ENCODE measurements around the gene PLCG2.

DNA sequence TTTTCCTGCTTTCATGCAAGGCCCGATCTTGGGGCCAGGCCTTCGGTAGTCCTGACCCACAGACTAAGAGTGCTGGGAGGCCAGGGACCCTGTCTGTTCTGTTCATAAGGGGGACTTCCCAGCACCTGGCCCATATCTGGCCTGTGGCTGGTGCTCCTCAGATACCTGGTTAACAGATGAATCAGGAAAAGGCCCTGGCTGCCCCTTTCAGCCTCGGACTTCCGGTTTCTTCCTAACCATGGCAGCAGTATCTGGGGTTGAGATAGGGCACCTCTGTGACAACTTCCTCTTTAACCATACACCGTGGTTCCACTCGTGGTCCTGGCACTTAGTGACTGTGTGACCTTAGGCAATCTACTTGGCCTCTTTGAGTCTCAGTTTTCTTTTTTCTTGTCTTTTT is 18.4 kb downstream of the PLCG2 start:
- TF ChIP-seq, protein P1, sequence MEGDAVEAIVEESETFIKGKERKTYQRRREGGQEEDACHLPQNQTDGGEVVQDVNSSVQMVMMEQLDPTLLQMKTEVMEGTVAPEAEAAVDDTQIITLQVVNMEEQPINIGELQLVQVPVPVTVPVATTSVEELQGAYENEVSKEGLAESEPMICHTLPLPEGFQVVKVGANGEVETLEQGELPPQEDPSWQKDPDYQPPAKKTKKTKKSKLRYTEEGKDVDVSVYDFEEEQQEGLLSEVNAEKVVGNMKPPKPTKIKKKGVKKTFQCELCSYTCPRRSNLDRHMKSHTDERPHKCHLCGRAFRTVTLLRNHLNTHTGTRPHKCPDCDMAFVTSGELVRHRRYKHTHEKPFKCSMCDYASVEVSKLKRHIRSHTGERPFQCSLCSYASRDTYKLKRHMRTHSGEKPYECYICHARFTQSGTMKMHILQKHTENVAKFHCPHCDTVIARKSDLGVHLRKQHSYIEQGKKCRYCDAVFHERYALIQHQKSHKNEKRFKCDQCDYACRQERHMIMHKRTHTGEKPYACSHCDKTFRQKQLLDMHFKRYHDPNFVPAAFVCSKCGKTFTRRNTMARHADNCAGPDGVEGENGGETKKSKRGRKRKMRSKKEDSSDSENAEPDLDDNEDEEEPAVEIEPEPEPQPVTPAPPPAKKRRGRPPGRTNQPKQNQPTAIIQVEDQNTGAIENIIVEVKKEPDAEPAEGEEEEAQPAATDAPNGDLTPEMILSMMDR (IDR thresholded peaks at IDR 0.05; ENCODE audit: low read depth, low read length): no peak
- no peak for TF ChIP-seq EZH2phosphoT487 (IDR thresholded peaks at IDR 0.05; ENCODE audit: low read depth)

Data from OCI-LY3 (cell line).